NCI-H345 treated with DMSO at 0.1 percent for 48 hours (cell line): ENCODE results near the gene TRIO.
A peak's percentile ranks its signal among the peaks of the same experiment; 100 is the strongest.

Experiments used
- DNase-seq: peaks from one replicate; lab custom pipeline; 2025; ENCODE audit not compliant: unreplicated experiment; lab: John Stamatoyannopoulos, UW

The TRIO gene

GRCh38 chr5:14343376-14343775 is 200.2 kb downstream of the TRIO start:
- DNase-seq = no peak

GRCh38 chr5:14347522-14347921 is 204.4 kb downstream of the TRIO start:
- no peak for DNase-seq

- no peak for DNase-seq
Measured at GRCh38 chr5:14348142-14348541, 205.0 kb downstream of the TRIO start.

GRCh38 chr5:14349029-14349428 is 205.9 kb downstream of the TRIO start:
- DNase-seq = no peak

- no peak for DNase-seq
Measured at GRCh38 chr5:14351086-14351661, 208.0 kb downstream of the TRIO start.

GRCh38 chr5:14351845-14352712 is 208.9 kb downstream of the TRIO start:
- peak; percentile 40 for DNase-seq

- DNase-seq = no peak
Measured at GRCh38 chr5:14353726-14354474, 210.8 kb downstream of the TRIO start.

- DNase-seq = no peak
Measured at GRCh38 chr5:14355391-14355790, 212.2 kb downstream of the TRIO start.

- no peak for DNase-seq
Measured at GRCh38 chr5:14356305-14356704, 213.2 kb downstream of the TRIO start.

GRCh38 chr5:14357441-14357840 is 214.3 kb downstream of the TRIO start:
- DNase-seq = no peak

- no peak for DNase-seq
Measured at GRCh38 chr5:14357851-14358250, 214.7 kb downstream of the TRIO start.

GRCh38 chr5:14358536-14358935 is 215.4 kb downstream of the TRIO start:
- no peak for DNase-seq

- no peak for DNase-seq
Measured at GRCh38 chr5:14359069-14360043, 216.2 kb downstream of the TRIO start.

GRCh38 chr5:14362491-14362890 is 219.3 kb downstream of the TRIO start:
- no peak for DNase-seq

- no peak for DNase-seq
Measured at GRCh38 chr5:14364096-14364495, 221.0 kb downstream of the TRIO start.

- DNase-seq = peak; percentile 17
Measured at GRCh38 chr5:14364576-14365472, 221.7 kb downstream of the TRIO start.

GRCh38 chr5:14365831-14366430 is 222.8 kb downstream of the TRIO start:
- no peak for DNase-seq

- DNase-seq = no peak
Measured at GRCh38 chr5:14366763-14367162, 223.6 kb downstream of the TRIO start.

GRCh38 chr5:14367364-14367763 is 224.2 kb downstream of the TRIO start:
- no peak for DNase-seq
